Hepatocyte (in vitro differentiated cells): ENCODE results near the gene LNX2. TPM values are rescaled to one million over a fixed set of nuclear protein-coding genes. Genes with fewer than 3 reads are reported as not detected.

ENCODE experiments used
- DNase-seq: peaks from one replicate; pipeline ENCODE4 v3.0.0-alpha.2; 2016; ENCODE audit warnings: low spot score
- H2AFZ ChIP-seq: fragments of 200-600 bp; sonication (generic); 2 replicates; pipeline ENCODE4 v1.6.0; 2016; ENCODE audit warnings: antibody characterized with exemption, mild to moderate bottlenecking
- H3K27ac ChIP-seq: fragments of 200-600 bp; sonication (generic); 2 replicates; pipeline ENCODE4 v1.5.1; 2016; ENCODE audit warnings: mild to moderate bottlenecking
- H3K27me3 ChIP-seq: fragments of 200-600 bp; sonication (generic); 2 replicates; pipeline ENCODE4 v1.6.1; 2016
- H3K36me3 ChIP-seq: fragments of 200-600 bp; sonication (generic); replicated peaks from 2 replicates; pipeline ENCODE4 v1.5.1; 2016; ENCODE audit warnings: low read depth; ENCODE audit not compliant: insufficient read depth
- H3K4me1 ChIP-seq: fragments of 200-600 bp; sonication (generic); 2 replicates; pipeline ENCODE4 v1.5.1; 2016; ENCODE audit warnings: mild to moderate bottlenecking, moderate library complexity; ENCODE audit not compliant: insufficient read depth
- H3K4me2 ChIP-seq: fragments of 200-600 bp; sonication (generic); 2 replicates; pipeline ENCODE4 v1.6.0; 2016
- H3K4me3 ChIP-seq: fragments of 200-600 bp; sonication (generic); 2 replicates; pipeline ENCODE4 v1.5.1; 2016; ENCODE audit warnings: mild to moderate bottlenecking
- H3K79me2 ChIP-seq: fragments of 200-600 bp; sonication (generic); 2 replicates; pipeline ENCODE4 v1.6.0; 2017; ENCODE audit warnings: mild to moderate bottlenecking
- H3K9me2 ChIP-seq: fragments of 200-600 bp; sonication (generic); replicated peaks from 2 replicates; pipeline ENCODE4 v1.6.0; 2017; ENCODE audit warnings: mild to moderate bottlenecking; ENCODE audit not compliant: insufficient read depth
- H3K9me3 ChIP-seq: fragments of 200-600 bp; sonication (generic); 2 replicates; pipeline ENCODE4 v1.5.1; 2016; ENCODE audit warnings: low read depth, mild to moderate bottlenecking
- H4K20me1 ChIP-seq: fragments of 200-600 bp; sonication (generic); 2 replicates; pipeline ENCODE4 v1.6.0; 2016; ENCODE audit warnings: mild to moderate bottlenecking; ENCODE audit not compliant: insufficient read depth, poor library complexity, severe bottlenecking
- EZH2 ChIP-seq: fragments of 200-600 bp; sonication (generic); IDR thresholded peaks from 2 replicates; pipeline ENCODE4 v1.6.1; 2016; ENCODE audit warnings: antibody characterized with exemption, mild to moderate bottlenecking, borderline replicate concordance
- EZH2phosphoT487 ChIP-seq: fragments of 200-600 bp; sonication (generic); IDR thresholded peaks from one replicate; pipeline ENCODE4 v1.6.1; 2018; ENCODE audit warnings: antibody characterized with exemption, mild to moderate bottlenecking, low read depth, moderate library complexity; ENCODE audit not compliant: unreplicated experiment, severe bottlenecking
- WGBS: methylation state at CpG from one replicate; pipeline ENCODE4 v1.1.6; 2016; ENCODE audit warnings: low lambda C conversion rate; ENCODE audit errors: missing lambda C conversion rate; 5-methylcytosine and 5-hydroxymethylcytosine counted together
- polyA plus RNA-seq: library from polyadenylated mRNA; unstranded; fragments of >200 nt; fragmentation: Nextera tagmentation; extraction: Ambion mirVana; gene quantifications from 2 replicates; pipeline ENCODE4 v1.2.1, GENCODE V29; 2016
- total RNA-seq: library from RNA; depleted of rRNA; stranded (reverse); fragments of >200 nt; gene quantifications from 2 replicates; pipeline ENCODE4 v1.2.3, GENCODE V29; 2014
- TF ChIP-seq, protein P1 (sequence below): fragments of 200-600 bp; sonication (generic); IDR thresholded peaks from 2 replicates; pipeline ENCODE4 v1.5.1; 2016; ENCODE audit warnings: antibody characterized with exemption, mild to moderate bottlenecking; ENCODE audit not compliant: poor library complexity

Gene LNX2
- total and polyA plus RNA-seq, 2 experiments from 2014 or later: 8.8 to 28.8 TPM

DNA sequence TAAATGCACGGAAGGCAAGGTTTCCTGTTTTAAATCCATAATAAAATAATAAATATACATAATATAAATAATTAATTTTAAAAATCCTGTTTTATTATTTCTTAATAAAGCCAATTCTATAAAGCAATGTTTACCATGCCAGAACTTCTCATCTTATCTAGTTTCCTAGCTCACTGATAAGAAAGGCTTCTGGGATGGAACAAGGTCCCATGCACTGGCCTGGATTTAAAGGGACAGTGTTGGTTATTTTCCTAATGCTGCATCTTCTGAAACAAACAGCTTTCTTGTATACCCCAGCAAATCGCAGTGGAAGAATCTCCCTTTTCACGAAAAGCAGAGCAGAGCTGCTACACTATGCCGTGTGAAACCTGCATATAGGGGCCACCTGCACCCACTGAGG lies 68.8 kb downstream of the LNX2 start:
- Histone ChIP-seq H3K4me3 (no peak overlapping the region), H3K27me3 (no peaks in the 10 kb centered on the region), H3K79me2 (no peaks in the 10 kb centered on the region), H3K9me2 (no peaks in the 10 kb centered on the region), H3K9me3 (peaks cover 3% of the 10 kb centered on the region), H3K27ac (no peak overlapping the region), H4K20me1 (no peaks in the 10 kb centered on the region), H3K4me2 (peak overlapping the region; percentile 57), H3K4me1 (peaks cover 18% of the 10 kb centered on the region), H2AFZ (no peak overlapping the region), H3K36me3 (no peaks in the 10 kb centered on the region)
- TF ChIP-seq, protein P1, sequence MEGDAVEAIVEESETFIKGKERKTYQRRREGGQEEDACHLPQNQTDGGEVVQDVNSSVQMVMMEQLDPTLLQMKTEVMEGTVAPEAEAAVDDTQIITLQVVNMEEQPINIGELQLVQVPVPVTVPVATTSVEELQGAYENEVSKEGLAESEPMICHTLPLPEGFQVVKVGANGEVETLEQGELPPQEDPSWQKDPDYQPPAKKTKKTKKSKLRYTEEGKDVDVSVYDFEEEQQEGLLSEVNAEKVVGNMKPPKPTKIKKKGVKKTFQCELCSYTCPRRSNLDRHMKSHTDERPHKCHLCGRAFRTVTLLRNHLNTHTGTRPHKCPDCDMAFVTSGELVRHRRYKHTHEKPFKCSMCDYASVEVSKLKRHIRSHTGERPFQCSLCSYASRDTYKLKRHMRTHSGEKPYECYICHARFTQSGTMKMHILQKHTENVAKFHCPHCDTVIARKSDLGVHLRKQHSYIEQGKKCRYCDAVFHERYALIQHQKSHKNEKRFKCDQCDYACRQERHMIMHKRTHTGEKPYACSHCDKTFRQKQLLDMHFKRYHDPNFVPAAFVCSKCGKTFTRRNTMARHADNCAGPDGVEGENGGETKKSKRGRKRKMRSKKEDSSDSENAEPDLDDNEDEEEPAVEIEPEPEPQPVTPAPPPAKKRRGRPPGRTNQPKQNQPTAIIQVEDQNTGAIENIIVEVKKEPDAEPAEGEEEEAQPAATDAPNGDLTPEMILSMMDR: no peak
- TF ChIP-seq EZH2: no peak
- 65% methylated on average over 4 of the region's 4 CpGs for WGBS
- DNase-seq: peak; percentile 17

DNA sequence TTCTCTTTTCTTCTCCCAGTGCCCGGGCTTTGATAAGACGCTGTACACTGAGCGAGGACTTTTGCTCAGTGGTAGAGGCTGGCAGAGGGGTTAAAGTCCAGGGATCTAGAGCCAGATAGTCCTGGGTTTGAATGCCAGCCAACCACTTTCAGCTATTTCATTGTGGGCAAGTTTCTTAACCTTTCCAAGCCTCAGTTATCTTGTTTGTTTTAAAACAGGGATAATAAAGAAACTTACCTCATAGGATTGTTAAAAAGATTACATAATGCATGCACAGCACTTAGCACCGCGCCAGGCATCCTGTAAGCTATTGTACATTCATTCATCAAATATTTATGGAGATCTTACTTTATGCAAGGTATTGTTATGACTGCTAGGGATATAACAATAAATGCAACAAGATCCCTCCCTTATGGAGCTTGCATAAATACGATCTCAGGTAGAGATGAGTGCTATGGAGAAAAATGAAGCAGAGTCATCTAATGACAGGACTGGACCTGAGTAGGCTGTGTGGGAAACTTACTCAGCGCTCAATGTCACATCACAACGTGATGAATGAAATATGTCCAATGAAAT lies 70.8 kb downstream of the LNX2 start:
- WGBS: 65% methylated on average over 8 of the region's 8 CpGs
- Histone ChIP-seq H3K27ac (peak overlapping the region; percentile 58), H3K4me3 (no peak overlapping the region), H4K20me1 (no peaks in the 10 kb centered on the region), H3K79me2 (no peaks in the 10 kb centered on the region), H3K9me2 (no peaks in the 10 kb centered on the region), H3K27me3 (no peaks in the 10 kb centered on the region), H3K4me2 (no peak overlapping the region), H3K4me1 (peaks cover 18% of the 10 kb centered on the region), H2AFZ (no peak overlapping the region), H3K9me3 (no peaks in the 10 kb centered on the region), H3K36me3 (no peaks in the 10 kb centered on the region)
- TF ChIP-seq EZH2phosphoT487: no peak
- TF ChIP-seq EZH2: no peak
- TF ChIP-seq, protein P1: no peak
- DNase-seq: peak; percentile 55

DNA sequence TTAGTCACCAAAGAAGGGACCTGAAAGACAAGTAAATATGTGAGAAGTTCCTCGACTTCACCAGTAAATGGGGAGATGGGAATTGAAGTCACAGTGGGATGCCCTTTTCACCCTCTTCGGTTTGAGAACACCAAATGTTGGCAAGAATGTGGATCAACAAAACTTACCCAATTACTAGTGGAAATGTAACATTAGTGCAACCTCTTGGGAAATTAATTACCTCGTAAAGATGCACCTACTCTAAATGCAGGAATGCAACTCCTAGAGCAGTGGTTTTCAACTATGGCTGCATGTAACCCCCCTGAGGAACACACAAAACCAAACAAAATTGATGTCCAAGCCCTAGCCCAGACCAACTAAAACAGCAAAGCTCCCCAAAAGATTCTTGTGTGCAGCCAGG lies 78.1 kb downstream of the LNX2 start:
- Histone ChIP-seq H3K27me3 (no peaks in the 10 kb centered on the region), H3K79me2 (no peaks in the 10 kb centered on the region), H3K4me3 (no peak overlapping the region), H3K4me1 (no peaks in the 10 kb centered on the region), H4K20me1 (no peaks in the 10 kb centered on the region), H3K9me2 (no peaks in the 10 kb centered on the region), H3K9me3 (no peaks in the 10 kb centered on the region), H3K36me3 (no peaks in the 10 kb centered on the region), H2AFZ (no peak overlapping the region), H3K27ac (no peak overlapping the region), H3K4me2 (no peak overlapping the region)
- 84% methylated on average over 3 of the region's 3 CpGs for WGBS
- TF ChIP-seq, protein P1: no peak
- TF ChIP-seq EZH2phosphoT487 (no peak), EZH2 (no peak)
- DNase-seq: no peak

DNA sequence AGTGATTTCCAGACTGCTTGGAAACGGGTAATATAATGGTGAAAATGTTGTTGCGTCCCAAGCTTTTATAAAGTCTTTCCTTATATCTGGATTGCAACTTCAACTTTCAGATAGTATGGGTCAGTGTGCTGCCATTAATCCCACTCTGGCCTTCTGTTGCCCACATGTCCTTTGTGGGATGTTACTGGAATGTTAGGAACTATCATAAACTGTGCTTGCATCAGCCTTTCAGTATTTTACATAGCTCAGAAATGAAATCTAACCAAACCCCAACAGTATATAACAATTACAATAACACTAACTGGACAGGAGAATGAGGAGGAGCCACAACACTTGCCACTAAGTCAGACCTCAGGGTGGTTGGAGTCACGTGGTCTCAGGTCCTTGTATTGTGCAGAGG lies 78.9 kb downstream of the LNX2 start:
- WGBS: 74% methylated on average over 3 of the region's 3 CpGs
- TF ChIP-seq EZH2phosphoT487 (no peak), EZH2 (no peak)
- TF ChIP-seq, protein P1: no peak
- H3K4me2 ChIP-seq: no peak overlapping the region

More for the DNA sequence above, 78.9 kb downstream of the LNX2 start:
- no peaks in the 10 kb centered on the region for H3K9me2 ChIP-seq
- H3K4me1 ChIP-seq: no peaks in the 10 kb centered on the region
- H3K9me3 ChIP-seq: no peaks in the 10 kb centered on the region
- no peak for DNase-seq
- H4K20me1 ChIP-seq: no peaks in the 10 kb centered on the region
- H3K36me3 ChIP-seq: no peaks in the 10 kb centered on the region
- no peak overlapping the region for H3K4me3 ChIP-seq
- no peaks in the 10 kb centered on the region for H3K79me2 ChIP-seq
- no peaks in the 10 kb centered on the region for H3K27me3 ChIP-seq
- no peak overlapping the region for H2AFZ ChIP-seq
- no peak overlapping the region for H3K27ac ChIP-seq
